ENCODE data around the gene OR1G1.
"Not testable (repeated sequence)": the region's sequence is repeated elsewhere in the genome, so short reads cannot be mapped to it uniquely, and the experiment has no call there.

The OR1G1 gene

GRCh38 chr17:3127451-3127850, at the start of gene OR1G1:
TSS of gene OR1G1 (minus strand) at chr17:3127551. CDS start at chr17:3127551, 0 bp downstream.
- DNase-seq (ENCODE audit: low spot score), result no peak

- DNase-seq (ENCODE audit: low spot score), result no peak
Observed at GRCh38 chr17:3167574-3167973, 40.2 kb upstream of the OR1G1 start.

GRCh38 chr17:3157218-3157617, 29.9 kb upstream of the OR1G1 start:
- DNase-seq (ENCODE audit: low spot score), result no peak

GRCh38 chr17:3137494-3137893, 10.1 kb upstream of the OR1G1 start:
- DNase-seq (ENCODE audit: low spot score), result not testable (repeated sequence)

GRCh38 chr17:3104322-3104721, 23.0 kb downstream of the OR1G1 start, which contains the start of gene OR1D2:
TSS of gene OR1D2 (minus strand) at chr17:3104422. CDS start at chr17:3092996, 11,426 bp downstream.
- DNase-seq (ENCODE audit: low spot score), result no peak
